Transverse colon (tissue), 4 donors: Measurements from ENCODE around the gene LORICRIN.

ENCODE experiments used
- POLR2AphosphoS5 ChIP-seq, 3 donors: sonication (generic); formaldehyde crosslinking; IDR thresholded peaks; one replicate each; pipeline ENCODE4 v1.6.1; 2016; ENCODE audit warnings: antibody characterized with exemption in 3 of 3
- TF ChIP-seq, protein P1 (sequence below), 5 experiments: fragments of 200-600 bp in 3 of 5; fragments of 450-650 bp in 2 of 5; sonication (generic) in 3 of 5; IDR thresholded peaks; 1 replicate in 2 of 5; 2 replicates in 3 of 5; pipeline ENCODE4 v1.5.1; 2016 to 2017; ENCODE audit warnings: antibody characterized with exemption in 5 of 5, inconsistent platforms in 3 of 5, mild to moderate bottlenecking in 2 of 5, moderate library complexity in 1 of 5

DNA sequence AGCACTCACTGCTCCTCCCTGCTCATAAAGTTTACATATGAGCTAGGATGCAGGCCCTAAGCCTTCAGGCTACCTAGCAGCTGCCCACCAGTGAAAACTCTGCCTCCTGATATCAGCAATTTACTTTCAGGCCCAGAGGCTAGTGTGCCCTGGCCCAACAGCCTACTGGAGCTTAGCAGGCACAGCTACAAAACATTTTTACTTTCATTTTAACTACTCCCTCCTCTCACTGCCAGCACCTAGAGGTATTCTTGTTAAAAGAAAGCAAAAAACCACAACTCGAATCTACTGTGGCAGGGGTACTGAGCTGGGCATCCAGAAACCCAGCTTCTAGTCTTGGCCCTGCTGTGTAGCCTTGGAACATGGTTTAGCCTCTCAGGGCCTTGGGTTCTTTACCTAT lies 5.8 kb upstream of the LORICRIN start:
- TF ChIP-seq, protein P1, sequence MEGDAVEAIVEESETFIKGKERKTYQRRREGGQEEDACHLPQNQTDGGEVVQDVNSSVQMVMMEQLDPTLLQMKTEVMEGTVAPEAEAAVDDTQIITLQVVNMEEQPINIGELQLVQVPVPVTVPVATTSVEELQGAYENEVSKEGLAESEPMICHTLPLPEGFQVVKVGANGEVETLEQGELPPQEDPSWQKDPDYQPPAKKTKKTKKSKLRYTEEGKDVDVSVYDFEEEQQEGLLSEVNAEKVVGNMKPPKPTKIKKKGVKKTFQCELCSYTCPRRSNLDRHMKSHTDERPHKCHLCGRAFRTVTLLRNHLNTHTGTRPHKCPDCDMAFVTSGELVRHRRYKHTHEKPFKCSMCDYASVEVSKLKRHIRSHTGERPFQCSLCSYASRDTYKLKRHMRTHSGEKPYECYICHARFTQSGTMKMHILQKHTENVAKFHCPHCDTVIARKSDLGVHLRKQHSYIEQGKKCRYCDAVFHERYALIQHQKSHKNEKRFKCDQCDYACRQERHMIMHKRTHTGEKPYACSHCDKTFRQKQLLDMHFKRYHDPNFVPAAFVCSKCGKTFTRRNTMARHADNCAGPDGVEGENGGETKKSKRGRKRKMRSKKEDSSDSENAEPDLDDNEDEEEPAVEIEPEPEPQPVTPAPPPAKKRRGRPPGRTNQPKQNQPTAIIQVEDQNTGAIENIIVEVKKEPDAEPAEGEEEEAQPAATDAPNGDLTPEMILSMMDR (IDR thresholded peaks at IDR 0.05) = no peak
- no peak for TF ChIP-seq POLR2AphosphoS5 (IDR thresholded peaks at IDR 0.05)
